ENCODE measurements around the gene A1BG.

Gene A1BG, protein sequence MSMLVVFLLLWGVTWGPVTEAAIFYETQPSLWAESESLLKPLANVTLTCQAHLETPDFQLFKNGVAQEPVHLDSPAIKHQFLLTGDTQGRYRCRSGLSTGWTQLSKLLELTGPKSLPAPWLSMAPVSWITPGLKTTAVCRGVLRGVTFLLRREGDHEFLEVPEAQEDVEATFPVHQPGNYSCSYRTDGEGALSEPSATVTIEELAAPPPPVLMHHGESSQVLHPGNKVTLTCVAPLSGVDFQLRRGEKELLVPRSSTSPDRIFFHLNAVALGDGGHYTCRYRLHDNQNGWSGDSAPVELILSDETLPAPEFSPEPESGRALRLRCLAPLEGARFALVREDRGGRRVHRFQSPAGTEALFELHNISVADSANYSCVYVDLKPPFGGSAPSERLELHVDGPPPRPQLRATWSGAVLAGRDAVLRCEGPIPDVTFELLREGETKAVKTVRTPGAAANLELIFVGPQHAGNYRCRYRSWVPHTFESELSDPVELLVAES

DNA sequence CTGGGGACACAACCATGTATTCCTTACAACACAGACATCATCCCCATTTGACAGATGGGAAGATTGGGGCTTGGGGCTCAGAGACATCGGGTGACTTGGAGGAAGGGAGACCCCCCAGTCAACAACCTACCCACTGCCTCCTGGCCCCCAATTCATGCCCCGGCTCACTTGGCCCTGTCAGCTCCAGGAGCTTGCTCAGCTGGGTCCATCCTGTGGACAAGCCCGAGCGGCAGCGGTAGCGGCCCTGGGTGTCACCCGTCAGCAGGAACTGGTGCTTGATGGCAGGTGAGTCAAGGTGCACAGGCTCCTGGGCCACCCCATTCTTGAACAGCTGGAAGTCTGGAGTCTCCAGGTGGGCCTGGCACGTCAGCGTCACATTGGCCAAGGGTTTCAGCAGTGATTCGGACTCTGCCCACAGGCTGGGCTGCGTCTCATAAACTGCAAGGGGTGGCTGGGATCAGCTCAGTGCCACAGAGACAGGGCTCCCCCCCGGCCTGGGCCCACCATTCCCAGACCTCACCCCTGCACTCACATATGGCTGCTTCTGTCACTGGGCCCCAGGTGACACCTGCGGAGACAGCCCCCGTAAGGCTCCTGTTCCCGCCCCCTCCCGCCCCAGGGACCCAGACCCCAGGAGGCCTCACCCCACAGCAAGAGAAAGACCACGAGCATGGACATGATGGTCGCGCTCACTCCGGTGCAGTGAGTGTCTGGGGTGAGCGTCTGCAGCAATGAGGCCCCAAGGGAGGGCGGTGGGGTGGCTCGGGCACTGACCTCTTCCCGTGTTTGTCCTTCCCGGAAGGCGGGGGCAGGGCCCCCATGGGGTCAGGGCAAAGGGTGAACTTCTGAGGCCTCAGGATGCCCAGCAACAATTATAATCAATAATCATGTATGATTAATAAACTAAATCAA is at the start of gene A1BG:
Gene A1BG, minus strand, starts transcription at position 733 of the 912 bp plus-strand sequence. Its CDS starts 55 bp downstream, at position 678.
- DNase-seq, result no peak

- DNase-seq, result no peak
These were observed 48.6 kb upstream of the A1BG start for GRCh38 chr19:58401840-58402421.

DNA sequence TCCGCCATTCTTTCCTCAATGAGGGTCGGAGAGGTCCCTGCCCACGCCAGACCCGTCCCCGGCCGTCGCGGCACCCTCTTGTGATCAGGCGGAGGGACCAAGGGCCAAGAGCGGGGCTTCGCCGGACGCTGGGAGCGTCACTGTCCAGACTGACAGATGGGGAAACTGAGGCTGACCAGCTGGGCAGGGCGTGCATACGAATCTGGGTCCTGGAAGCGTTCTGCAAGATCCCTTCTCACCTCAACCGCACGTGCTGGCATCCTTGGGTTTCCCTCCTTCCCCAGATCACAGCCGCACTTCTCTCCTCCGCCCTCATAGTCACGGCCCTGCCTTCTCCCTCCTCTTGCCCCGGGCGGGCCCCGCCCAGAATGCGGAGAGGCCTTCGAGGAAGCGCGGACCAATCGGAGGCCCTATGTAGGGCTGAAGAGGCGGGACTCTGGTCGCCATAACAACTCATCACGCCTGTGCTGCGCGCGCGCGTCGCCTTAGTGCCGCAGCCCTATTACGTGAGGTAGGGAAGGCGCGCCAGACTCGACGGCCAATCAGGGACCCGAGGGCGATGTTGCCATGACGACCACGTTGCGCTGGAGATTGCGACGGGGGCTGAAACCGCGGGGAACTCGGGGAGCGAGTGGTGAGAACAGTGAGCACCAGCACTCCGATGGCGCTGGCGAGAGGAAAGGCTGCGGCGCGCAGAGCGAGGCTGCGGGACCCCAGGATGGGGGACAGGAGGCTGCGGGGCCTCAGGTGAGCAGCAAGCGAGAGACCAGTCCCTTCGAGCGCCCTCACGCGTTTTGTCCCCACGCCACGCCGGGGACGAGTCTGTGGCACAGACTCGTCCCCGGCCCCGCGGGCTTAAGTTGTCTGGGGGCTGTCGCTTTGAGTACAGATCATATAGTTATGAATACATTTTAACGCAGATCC is 47.9 kb upstream of the A1BG start:
- peak; percentile 98 for DNase-seq

- no peak for DNase-seq
These were observed 47.1 kb upstream of the A1BG start for GRCh38 chr19:58400316-58400915.

DNA sequence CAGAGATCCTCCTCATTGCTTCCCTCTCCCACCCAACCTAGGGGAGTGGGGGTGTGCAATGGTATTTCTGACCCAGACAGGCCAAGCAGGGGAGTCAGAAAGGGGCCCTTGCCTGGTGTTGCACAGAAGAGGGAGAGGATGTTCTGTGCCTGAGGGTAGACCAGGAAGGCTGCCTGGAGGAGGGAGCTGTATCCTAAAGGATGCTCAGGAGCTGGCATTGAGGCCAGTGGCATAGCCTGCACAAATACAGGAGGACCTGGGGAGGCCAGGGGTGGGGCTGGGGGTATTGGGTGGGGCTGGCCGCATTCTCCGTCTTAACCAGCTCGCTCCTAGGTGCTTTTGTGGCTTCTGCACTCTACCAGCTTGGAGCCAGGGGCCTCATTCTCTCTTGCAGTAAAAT is 46.6 kb upstream of the A1BG start:
- no peak for DNase-seq

DNA sequence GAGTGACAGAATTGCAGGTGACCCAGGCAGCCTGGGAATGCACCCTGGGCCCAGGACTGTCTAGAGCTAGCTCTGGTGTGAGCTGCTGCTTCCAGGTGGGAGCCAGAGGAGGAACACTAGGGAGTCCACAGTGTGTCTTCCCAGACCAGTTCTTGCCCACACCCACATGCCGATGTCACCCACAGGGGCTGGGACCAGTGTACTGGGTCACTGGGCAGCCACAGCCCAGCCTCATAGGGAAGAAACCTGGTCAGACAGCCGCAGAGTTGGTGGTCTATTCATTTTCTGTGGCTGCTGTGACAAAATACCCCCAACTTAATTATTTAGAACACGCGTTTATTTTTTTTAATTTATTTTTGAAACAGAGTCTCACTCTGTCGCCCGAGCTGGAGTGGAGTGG is 45.3 kb upstream of the A1BG start:
- no peak for DNase-seq

- no peak for DNase-seq
These were observed 44.8 kb upstream of the A1BG start for GRCh38 chr19:58398087-58398486.

DNA sequence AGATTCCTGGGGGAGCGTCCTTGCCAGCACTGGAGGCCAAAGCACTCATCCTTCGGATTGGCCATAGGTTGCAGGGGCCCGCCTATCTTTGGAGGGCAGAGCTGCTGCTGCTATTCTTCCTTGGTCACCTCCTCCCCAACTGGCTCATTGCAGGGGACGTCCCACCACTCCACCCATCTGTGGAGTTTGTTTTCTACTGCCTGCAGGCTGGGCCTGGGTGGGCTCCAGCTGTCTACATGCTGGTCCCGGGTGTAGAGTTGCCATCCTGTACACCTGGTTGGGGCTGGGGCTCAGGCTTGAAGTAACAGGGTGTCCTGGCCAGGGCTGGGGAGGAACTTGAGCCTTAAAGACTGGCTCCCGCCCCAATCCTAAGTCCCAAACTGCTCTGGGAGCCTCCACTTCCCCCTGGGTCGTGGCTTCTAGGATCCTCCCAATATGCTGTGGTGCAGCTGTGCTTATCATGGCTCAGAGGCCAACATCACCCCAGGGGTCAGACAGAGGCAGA is 44.3 kb upstream of the A1BG start:
- DNase-seq, result no peak

GRCh38 chr19:58396691-58397532 is 43.6 kb upstream of the A1BG start:
- no peak for DNase-seq

DNA sequence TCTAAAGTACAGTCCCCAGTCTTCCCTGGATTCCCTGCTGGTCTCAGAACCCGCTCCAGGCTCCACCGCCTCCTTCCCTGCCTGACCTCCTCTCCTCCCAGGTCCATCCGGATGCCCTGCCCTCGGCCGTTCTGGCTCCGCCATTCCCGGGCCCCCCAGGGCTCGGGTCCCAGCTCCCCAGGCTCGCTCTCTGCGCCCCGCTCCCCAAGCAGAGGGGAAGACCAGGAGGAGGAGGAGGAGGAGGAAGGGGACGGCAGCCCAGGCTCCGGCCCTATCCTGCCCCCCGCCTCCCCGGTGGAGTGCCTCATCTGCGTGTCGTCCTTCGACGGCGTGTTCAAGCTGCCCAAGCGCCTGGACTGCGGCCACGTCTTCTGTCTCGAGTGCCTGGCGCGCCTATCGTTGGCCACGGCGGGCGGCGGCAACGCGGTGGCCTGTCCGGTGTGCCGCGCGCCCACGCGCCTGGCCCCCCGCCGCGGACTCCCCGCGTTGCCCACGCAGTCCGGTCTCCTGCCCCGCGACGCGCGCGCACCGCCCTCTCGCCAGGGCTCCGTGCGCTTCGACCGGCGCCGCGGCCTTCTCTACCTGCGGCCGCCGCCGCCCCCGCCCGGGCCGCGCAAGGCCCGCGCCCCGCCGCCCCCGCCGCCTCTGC is 42.8 kb upstream of the A1BG start:
- no peak for DNase-seq

- DNase-seq, result no peak
These were observed 42.1 kb upstream of the A1BG start, which contains the start of gene RNF225 for GRCh38 chr19:58395220-58395978. TSS of gene RNF225 (plus strand) at chr19:58395656. CDS start at chr19:58396090, 434 bp downstream.

GRCh38 chr19:58394821-58395219 is 41.5 kb upstream of the A1BG start:
- no peak for DNase-seq

GRCh38 chr19:58393725-58394033 is 40.4 kb upstream of the A1BG start:
- no peak for DNase-seq

DNA sequence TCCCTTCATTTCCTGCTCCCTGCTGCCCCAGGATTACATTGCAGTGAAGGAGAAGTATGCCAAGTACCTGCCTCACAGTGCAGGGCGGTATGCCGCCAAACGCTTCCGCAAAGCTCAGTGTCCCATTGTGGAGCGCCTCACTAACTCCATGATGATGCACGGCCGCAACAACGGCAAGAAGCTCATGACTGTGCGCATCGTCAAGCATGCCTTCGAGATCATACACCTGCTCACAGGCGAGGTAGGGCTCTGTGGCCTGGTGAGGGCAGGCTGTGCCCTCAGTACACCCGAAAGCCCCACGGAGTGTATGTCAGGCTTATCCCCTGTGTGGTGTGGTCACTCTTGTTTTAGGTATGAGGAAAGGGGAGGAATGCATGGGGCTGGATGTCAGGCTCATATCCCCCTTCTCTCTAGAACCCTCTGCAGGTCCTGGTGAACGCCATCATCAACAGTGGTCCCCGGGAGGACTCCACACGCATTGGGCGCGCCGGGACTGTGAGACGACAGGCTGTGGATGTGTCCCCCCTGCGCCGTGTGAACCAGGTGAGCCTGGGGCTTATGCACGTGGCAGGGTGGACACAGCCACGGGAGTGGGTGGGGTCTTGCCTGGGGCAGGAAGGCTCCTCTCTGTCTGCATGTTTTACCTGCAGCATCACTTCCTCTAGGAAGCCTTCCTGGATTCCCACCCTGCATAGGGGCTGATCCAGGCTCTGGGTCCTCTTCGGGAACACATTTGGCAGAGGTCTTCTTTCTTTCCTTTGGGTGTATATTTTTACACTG is 39.8 kb upstream of the A1BG start:
- DNase-seq, result no peak

GRCh38 chr19:58388175-58388526 is 34.9 kb upstream of the A1BG start:
- DNase-seq, result no peak

GRCh38 chr19:58387338-58388174 is 34.3 kb upstream of the A1BG start:
- no peak for DNase-seq

DNA sequence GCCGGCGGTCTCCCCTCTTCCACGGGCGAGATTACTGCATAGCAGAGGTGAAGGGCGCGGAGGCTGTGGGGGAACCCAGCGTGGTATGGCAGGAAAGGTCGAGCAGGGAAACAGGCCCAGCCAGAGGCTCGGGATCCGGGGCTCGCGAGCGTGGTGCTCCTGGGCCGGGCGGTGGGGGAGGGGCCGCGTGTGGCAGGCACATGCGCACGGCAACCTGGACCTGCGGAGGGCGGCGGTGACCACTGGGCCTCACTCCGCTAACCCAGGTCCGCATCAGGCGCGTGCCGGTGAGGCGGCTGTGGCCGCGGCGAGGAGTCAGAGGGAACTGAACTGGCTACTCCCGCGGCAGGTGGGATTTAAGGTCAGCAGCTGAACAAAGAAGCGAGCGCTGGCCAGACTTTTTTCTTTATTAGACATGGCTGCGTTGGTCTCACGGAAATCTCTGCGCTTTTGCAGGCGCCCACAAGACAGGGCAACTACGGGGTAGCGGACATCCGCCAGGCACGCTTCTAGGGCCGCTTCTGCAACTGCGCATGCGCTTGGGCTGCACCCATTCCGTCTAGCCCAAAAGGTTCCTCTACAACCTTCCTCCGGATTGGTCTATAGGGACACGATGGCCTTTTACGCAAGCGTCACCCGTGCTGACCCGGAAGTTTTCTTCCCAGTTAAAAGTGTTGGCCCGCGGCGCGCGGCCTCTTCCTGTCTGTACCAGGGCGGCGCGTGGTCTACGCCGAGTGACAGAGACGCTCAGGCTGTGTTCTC is 33.5 kb upstream of the A1BG start, which contains the start of gene RPS5:
Gene RPS5, plus strand, starts transcription at position 694 of the 762 bp plus-strand sequence. CDS start 869 bp downstream, outside the sequence.
- DNase-seq, result peak; percentile 92
